Measurements from ENCODE around the gene HOXA10.

GRCh38 chr7:27145914-27146412 is 28.2 kb downstream of the HOXA10 start:
- TF ChIP-seq CTCF (IDR thresholded peaks at IDR 0.05) = no peak
- TF ChIP-seq POLR2A (IDR thresholded peaks at IDR 0.05) = no peak
- no peak for TF ChIP-seq EP300 (IDR thresholded peaks at IDR 0.05)
